ENCODE results near the gene TRIM69.

Gene TRIM69

GRCh38 chr15:44801797-44802196 lies 65.5 kb downstream of the TRIM69 start:
- no peak for DNase-seq (ENCODE audit: low read depth in 4 of 4, low spot score in 1 of 4)

- DNase-seq (ENCODE audit: low read depth in 4 of 4, low spot score in 1 of 4): no peak
These were observed 66.0 kb downstream of the TRIM69 start for GRCh38 chr15:44802336-44802735.

GRCh38 chr15:44804298-44805046 lies 68.1 kb downstream of the TRIM69 start:
- DNase-seq (ENCODE audit: low read depth in 4 of 4, low spot score in 1 of 4): no peak

GRCh38 chr15:44808557-44808956 lies 72.2 kb downstream of the TRIM69 start:
- DNase-seq (ENCODE audit: low read depth in 4 of 4, low spot score in 1 of 4): no peak

GRCh38 chr15:44810237-44810636 lies 73.9 kb downstream of the TRIM69 start:
- no peak for DNase-seq (ENCODE audit: low read depth in 4 of 4, low spot score in 1 of 4)

- no peak for DNase-seq (ENCODE audit: low read depth in 4 of 4, low spot score in 1 of 4)
These were observed 75.0 kb downstream of the TRIM69 start for GRCh38 chr15:44811337-44811736.

GRCh38 chr15:44812029-44812517 lies 75.7 kb downstream of the TRIM69 start:
- no peak for DNase-seq (ENCODE audit: low read depth in 4 of 4, low spot score in 1 of 4)

- DNase-seq (ENCODE audit: low read depth in 4 of 4, low spot score in 1 of 4): no peak
These were observed 76.9 kb downstream of the TRIM69 start for GRCh38 chr15:44813231-44813630.

All from stimulated activated CD4-positive, alpha-beta T cell treated with anti-CD3 and anti-CD28 coated beads, Interleukin-1b, Interleukin-23, amount 100 ng/mL, for 24 hours (primary cell).